ENCODE measurements around the gene GJC1. TPM values are rescaled to one million over a fixed set of nuclear protein-coding genes. Genes with fewer than 3 reads are reported as not detected.

The GJC1 gene
- 10 to 100 TPM; 25.8 to 41.8 TPM for total RNA-seq

DNA sequence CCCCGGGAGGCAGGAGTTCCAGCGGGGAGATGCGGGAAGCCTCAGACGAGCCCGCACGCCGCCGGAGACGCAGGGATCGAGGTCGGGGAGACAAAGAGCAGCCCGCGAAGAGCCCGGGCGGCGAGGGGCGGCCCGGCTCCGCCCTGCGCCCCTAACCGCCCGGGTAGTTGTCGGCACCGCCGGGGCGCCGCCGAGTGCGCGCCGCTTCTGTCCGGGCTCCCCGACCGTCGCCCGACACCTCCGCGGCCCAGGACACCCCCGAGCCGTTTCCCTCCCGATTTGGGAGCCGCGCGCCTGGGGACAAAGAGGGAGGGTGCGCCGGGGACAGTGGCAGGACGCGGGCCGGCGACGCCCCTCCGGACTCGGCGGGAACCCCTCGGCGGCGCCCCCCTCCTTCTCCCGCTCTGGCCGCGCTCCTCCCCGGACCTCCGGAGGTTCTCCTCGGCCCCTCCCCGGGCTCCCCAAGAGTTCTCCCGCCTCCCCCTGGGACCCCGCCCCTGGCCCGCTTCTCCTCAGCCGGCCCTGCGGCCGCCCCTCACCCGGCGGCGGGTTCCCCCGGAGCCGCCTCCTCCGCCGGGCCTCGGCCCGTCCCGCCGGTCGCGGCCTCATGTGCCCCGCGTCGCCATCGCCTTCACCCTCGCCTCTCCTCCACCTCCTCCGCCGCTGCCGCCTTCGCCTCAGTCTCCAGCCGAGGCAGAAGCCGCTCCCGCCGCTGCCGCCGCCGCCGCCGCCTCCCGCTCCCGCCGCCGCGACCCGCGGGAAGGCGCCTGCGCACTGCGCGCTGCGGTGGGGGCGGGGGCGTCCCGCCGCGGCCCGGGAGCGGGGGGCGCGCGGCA, at the start of gene GJC1:
Gene GJC1, minus strand, starts transcription at position 765 of the 836 bp plus-strand sequence. CDS start 24,470 bp downstream, outside the sequence.
- Histone ChIP-seq H3K27me3 (no peaks in the 10 kb centered on the region), H3K4me1 (peaks cover 0 to 20% of the 10 kb centered on the region in 2 donors), H3K9me3 (no peaks in the 10 kb centered on the region), H3K27ac (peak within 1 kb of the TSS; percentile 90 to 94), H3K36me3 (no peaks in the 10 kb centered on the region), H3K4me3 (peak within 1 kb of the TSS; percentile 75 to 87)
- TF ChIP-seq, protein P1, sequence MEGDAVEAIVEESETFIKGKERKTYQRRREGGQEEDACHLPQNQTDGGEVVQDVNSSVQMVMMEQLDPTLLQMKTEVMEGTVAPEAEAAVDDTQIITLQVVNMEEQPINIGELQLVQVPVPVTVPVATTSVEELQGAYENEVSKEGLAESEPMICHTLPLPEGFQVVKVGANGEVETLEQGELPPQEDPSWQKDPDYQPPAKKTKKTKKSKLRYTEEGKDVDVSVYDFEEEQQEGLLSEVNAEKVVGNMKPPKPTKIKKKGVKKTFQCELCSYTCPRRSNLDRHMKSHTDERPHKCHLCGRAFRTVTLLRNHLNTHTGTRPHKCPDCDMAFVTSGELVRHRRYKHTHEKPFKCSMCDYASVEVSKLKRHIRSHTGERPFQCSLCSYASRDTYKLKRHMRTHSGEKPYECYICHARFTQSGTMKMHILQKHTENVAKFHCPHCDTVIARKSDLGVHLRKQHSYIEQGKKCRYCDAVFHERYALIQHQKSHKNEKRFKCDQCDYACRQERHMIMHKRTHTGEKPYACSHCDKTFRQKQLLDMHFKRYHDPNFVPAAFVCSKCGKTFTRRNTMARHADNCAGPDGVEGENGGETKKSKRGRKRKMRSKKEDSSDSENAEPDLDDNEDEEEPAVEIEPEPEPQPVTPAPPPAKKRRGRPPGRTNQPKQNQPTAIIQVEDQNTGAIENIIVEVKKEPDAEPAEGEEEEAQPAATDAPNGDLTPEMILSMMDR (IDR thresholded peaks at IDR 0.05), result no peak
- DNase-seq (ENCODE audit: low spot score), result no peak

DNA sequence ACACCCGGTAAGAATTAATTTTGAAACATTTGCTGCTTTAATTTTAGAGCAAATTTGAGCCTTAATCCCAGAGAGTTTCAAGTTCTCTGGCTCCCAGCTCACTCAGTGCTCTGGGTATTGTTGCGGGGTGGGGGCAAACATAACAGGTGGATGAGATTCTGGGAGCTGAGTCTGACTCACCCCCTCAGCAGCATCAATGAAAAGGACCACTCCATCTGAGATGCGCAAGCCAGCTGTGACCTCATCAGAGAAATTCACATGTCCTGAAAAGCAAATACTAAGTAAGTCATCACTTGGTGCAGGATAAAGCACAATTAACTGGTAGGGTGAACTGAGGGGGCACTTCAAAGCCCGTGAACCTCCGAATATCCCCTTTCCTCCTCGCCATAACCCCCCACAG, 49.3 kb upstream of the GJC1 start:
- H3K27ac ChIP-seq, result no peak overlapping the region
- peaks cover 78% of the 10 kb centered on the region for H3K36me3 ChIP-seq
- H3K4me1 ChIP-seq, result no peaks in the 10 kb centered on the region
- DNase-seq (ENCODE audit: low spot score), result no peak
- no peaks in the 10 kb centered on the region for H3K27me3 ChIP-seq
- TF ChIP-seq, protein P1 (IDR thresholded peaks at IDR 0.05), result no peak
- H3K9me3 ChIP-seq, result no peaks in the 10 kb centered on the region
- H3K4me3 ChIP-seq, result no peak overlapping the region

DNA sequence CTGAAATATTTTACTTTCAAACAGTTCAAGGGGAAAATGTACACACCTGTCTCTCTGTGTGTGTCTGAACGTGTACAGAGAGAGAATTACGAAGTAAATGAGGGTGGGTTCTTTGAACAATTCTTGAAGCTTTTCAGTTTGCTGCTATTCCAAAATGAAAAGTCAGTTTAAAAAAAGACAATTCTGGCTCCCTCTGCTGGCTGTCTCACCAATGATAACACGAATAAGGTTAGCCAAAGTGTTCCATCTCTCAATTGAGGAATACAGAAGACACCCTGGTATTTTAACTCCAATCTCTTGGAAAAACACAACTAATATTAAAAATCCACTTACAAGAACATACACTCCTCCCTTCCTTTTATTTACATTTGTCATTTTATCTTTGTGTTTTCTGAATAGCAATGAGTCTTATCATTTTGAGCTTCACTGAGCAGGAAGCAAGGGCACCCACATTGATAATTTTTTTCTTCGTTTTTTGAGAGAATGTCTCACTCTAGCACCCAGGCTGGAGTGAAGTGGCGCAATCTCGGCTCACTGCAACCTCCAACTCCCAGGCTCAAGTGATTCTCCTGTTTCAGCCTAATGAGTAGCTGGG, 48.6 kb upstream of the GJC1 start:
- Histone ChIP-seq H3K4me3 (no peak overlapping the region), H3K4me1 (no peaks in the 10 kb centered on the region), H3K27me3 (no peaks in the 10 kb centered on the region), H3K36me3 (peaks cover 76% of the 10 kb centered on the region), H3K27ac (no peak overlapping the region), H3K9me3 (no peaks in the 10 kb centered on the region)
- DNase-seq (ENCODE audit: low spot score), result no peak
- TF ChIP-seq, protein P1 (IDR thresholded peaks at IDR 0.05), result peak; percentile 25 to 70

GRCh38 chr17:44877121-44877520, 47.0 kb upstream of the GJC1 start:
- Histone ChIP-seq H3K4me3 (no peak overlapping the region), H3K27ac (no peak overlapping the region), H3K27me3 (no peaks in the 10 kb centered on the region), H3K36me3 (peaks cover 61% of the 10 kb centered on the region), H3K9me3 (no peaks in the 10 kb centered on the region), H3K4me1 (peaks cover 0 to 12% of the 10 kb centered on the region in 2 donors)
- DNase-seq (ENCODE audit: low spot score), result no peak
- TF ChIP-seq, protein P1 (IDR thresholded peaks at IDR 0.05), result no peak

GRCh38 chr17:44875761-44876160, 45.7 kb upstream of the GJC1 start:
- no peak overlapping the region for H3K4me3 ChIP-seq
- H3K27me3 ChIP-seq, result no peaks in the 10 kb centered on the region
- no peak for DNase-seq (ENCODE audit: low spot score)
- TF ChIP-seq, protein P1 (IDR thresholded peaks at IDR 0.05), result no peak
- H3K36me3 ChIP-seq, result peaks cover 60% of the 10 kb centered on the region
- no peaks in the 10 kb centered on the region for H3K9me3 ChIP-seq
- no peak overlapping the region for H3K27ac ChIP-seq
- peaks cover 0 to 12% of the 10 kb centered on the region in 2 donors for H3K4me1 ChIP-seq

All from right atrium auricular region (tissue), 2 donors.